22Rv1 (cell line): ENCODE measurements around the gene PIM2.
"Not testable (repeated sequence)": the region's sequence is repeated elsewhere in the genome, so short reads cannot be mapped to it uniquely, and the experiment has no call there.

Source experiments
- H3K27ac ChIP-seq: fragments of 450-650 bp; 2 replicates; pipeline ENCODE4 v1.5.1; 2017
- CTCF ChIP-seq: fragments of 450-650 bp; IDR thresholded peaks from 2 replicates; pipeline ENCODE4 v1.5.1; 2017; ENCODE audit warnings: mild to moderate bottlenecking
- ZFX ChIP-seq: fragments of 450-650 bp; IDR thresholded peaks from 2 replicates; pipeline ENCODE4 v1.6.1; 2017; ENCODE audit warnings: antibody characterized with exemption, borderline replicate concordance

Gene PIM2

GRCh38 chrX:48890934-48891401, 27.9 kb downstream of the PIM2 start:
- TF ChIP-seq ZFX: no peak
- no peak for TF ChIP-seq CTCF
- peak overlapping the region; percentile 59 for H3K27ac ChIP-seq

GRCh38 chrX:48890296-48890925, 28.4 kb downstream of the PIM2 start:
- H3K27ac ChIP-seq: peak overlapping the region; percentile 59
- TF ChIP-seq ZFX (no peak), CTCF (no peak)

GRCh38 chrX:48886586-48886985, 32.2 kb downstream of the PIM2 start:
- H3K27ac ChIP-seq: not testable (repeated sequence)

GRCh38 chrX:48883729-48884128, 35.1 kb downstream of the PIM2 start:
- TF ChIP-seq CTCF (no peak), ZFX (no peak)
- H3K27ac ChIP-seq: no peak overlapping the region

- H3K27ac ChIP-seq: not testable (repeated sequence)
Observed at GRCh38 chrX:48876944-48877343, 41.9 kb downstream of the PIM2 start.

- H3K27ac ChIP-seq: not testable (repeated sequence)
Observed at GRCh38 chrX:48872017-48872416, 46.8 kb downstream of the PIM2 start.

- H3K27ac ChIP-seq: no peak overlapping the region
- no peak for TF ChIP-seq CTCF
- TF ChIP-seq ZFX: no peak
Observed at GRCh38 chrX:48864210-48864609, 54.6 kb downstream of the PIM2 start.
